H1 (cell line): ENCODE data around the gene ZBTB47. TPM values are rescaled to one million over a fixed set of nuclear protein-coding genes. Genes with fewer than 3 reads are reported as not detected.

Source experiments
- CTCF ChIA-PET: fragments of 300-600 bp; sonication (Branson Sonifier 250); formaldehyde crosslinking; loops from one replicate; lab custom pipeline; 2021; ENCODE audit not compliant: partially characterized antibody; lab: Charles Lee
- POLR2A ChIA-PET: fragments of 300-600 bp; sonication (Branson Sonifier 250); formaldehyde crosslinking; loops from one replicate; lab custom pipeline; 2021; ENCODE audit warnings: inconsistent platforms; ENCODE audit not compliant: partially characterized antibody; lab: Charles Lee
- DNase-seq, 2 experiments: peaks; one replicate each; pipeline versions ENCODE4 v3.0.0 to v3.0.0-alpha.2; 2010 to 2022; ENCODE audit warnings: low spot score in 2 of 2, low read depth in 1 of 2, mixed read lengths in 1 of 2
- FAIRE-seq: peaks from 2 replicates; lab custom pipeline; 2011; peaks lifted over from hg19 to GRCh38; lab: Jason Lieb, UNC
- H2AFZ ChIP-seq: 2 replicates; pipeline ENCODE4 v1.8.1; 2012; ENCODE audit warnings: low read length, inconsistent platforms
- H2AK5ac ChIP-seq: 2 replicates; pipeline ENCODE4 v1.6.1; 2013; ENCODE audit warnings: low read depth, low read length
- H2BK120ac ChIP-seq: replicated peaks from 2 replicates; pipeline ENCODE3; 2013; ENCODE audit warnings: low read depth, low read length, inconsistent platforms
- H2BK12ac ChIP-seq: 2 replicates; pipeline ENCODE4 v1.6.1; 2013; ENCODE audit warnings: low read depth, low read length
- H2BK15ac ChIP-seq: 2 replicates; pipeline ENCODE4 v1.6.1; 2013; ENCODE audit warnings: low read length
- H2BK20ac ChIP-seq: 2 replicates; pipeline ENCODE4 v1.6.1; 2013; ENCODE audit warnings: low read length
- H2BK5ac ChIP-seq: 2 replicates; pipeline ENCODE4 v1.6.1; 2013; ENCODE audit warnings: low read depth, low read length
- H3K14ac ChIP-seq: 2 replicates; pipeline ENCODE4 v1.6.1; 2013; ENCODE audit warnings: inconsistent platforms; ENCODE audit not compliant: insufficient read length
- H3K18ac ChIP-seq: 2 replicates; pipeline ENCODE4 v1.6.1; 2013; ENCODE audit warnings: low read length; ENCODE audit errors: extremely low read depth
- H3K23ac ChIP-seq: 2 replicates; pipeline ENCODE4 v1.6.1; 2013; ENCODE audit warnings: inconsistent platforms; ENCODE audit not compliant: insufficient read length
- H3K23me2 ChIP-seq: 2 replicates; pipeline ENCODE4 v1.6.1; 2013; ENCODE audit warnings: low read depth, low read length
- H3K27ac ChIP-seq: 2 replicates; pipeline ENCODE4 v1.6.1; 2011; ENCODE audit warnings: low read depth, low read length, inconsistent platforms
- H3K27me3 ChIP-seq, 4 experiments: replicated peaks in 1 of 4; 1 replicate in 1 of 4; 2 replicates in 3 of 4; pipeline versions ENCODE4 v1.6.1 to v1.8.1; 2011 to 2013; ENCODE audit warnings: low read length in 3 of 4, mild to moderate bottlenecking in 3 of 4, inconsistent platforms in 2 of 4, mixed read lengths in 2 of 4, moderate library complexity in 1 of 4; ENCODE audit not compliant: control insufficient read depth in 3 of 4, insufficient read depth in 3 of 4; ENCODE audit errors: extremely low read depth in 1 of 4
- H3K36me3 ChIP-seq, 4 experiments: 2 replicates each; pipeline versions ENCODE4 v1.6.1 to v1.8.1; 2011 to 2013; ENCODE audit warnings: mild to moderate bottlenecking in 4 of 4, low read length in 3 of 4, moderate library complexity in 2 of 4, control low read depth in 1 of 4, inconsistent platforms in 1 of 4; ENCODE audit not compliant: insufficient read depth in 4 of 4, control insufficient read depth in 2 of 4
- H3K4ac ChIP-seq: replicated peaks from 2 replicates; pipeline ENCODE3; 2013; ENCODE audit warnings: low read length, low read depth, mixed read lengths, inconsistent platforms; ENCODE audit not compliant: insufficient read length
- H3K4me1 ChIP-seq, 4 experiments: replicated peaks in 1 of 4; 1 replicate in 1 of 4; 2 replicates in 3 of 4; pipeline versions ENCODE4 v1.6.1 to v1.8.1; 2011 to 2013; ENCODE audit warnings: low read length in 3 of 4, inconsistent platforms in 2 of 4, mixed read lengths in 1 of 4; ENCODE audit not compliant: insufficient read depth in 4 of 4, control insufficient read depth in 3 of 4
- H3K4me2 ChIP-seq, 2 experiments: 2 replicates each; pipeline versions ENCODE4 v1.6.1 to v1.8.1; 2011 to 2013; ENCODE audit warnings: low read depth in 2 of 2, low read length in 2 of 2, control low read depth in 1 of 2, inconsistent platforms in 1 of 2, mild to moderate bottlenecking in 1 of 2; ENCODE audit not compliant: insufficient read depth in 1 of 2
- H3K4me3 ChIP-seq, 4 experiments: fragments of 200-600, 300-600 bp in 1 of 4; sonication (generic), shearing (Covaris generic), sonication (Bioruptor Twin) in 1 of 4; 2 replicates each; pipeline versions ENCODE4 v1.5.1 to v1.8.1; 2011 to 2016; ENCODE audit warnings: low read length in 4 of 4, low read depth in 3 of 4, control low read depth in 2 of 4, inconsistent platforms in 2 of 4, mild to moderate bottlenecking in 2 of 4, mixed read lengths in 1 of 4, moderate library complexity in 1 of 4; ENCODE audit not compliant: insufficient read depth in 2 of 4; ENCODE audit errors: extremely low read depth in 1 of 4
- H3K56ac ChIP-seq: replicated peaks from 2 replicates; pipeline ENCODE3; 2013; ENCODE audit warnings: low read depth, mild to moderate bottlenecking, mixed read lengths, low read length, inconsistent platforms; ENCODE audit not compliant: insufficient read length
- H3K79me1 ChIP-seq: 2 replicates; pipeline ENCODE4 v1.6.1; 2013; ENCODE audit warnings: low read depth, low read length, control low read depth
- H3K79me2 ChIP-seq, 2 experiments: 2 replicates each; pipeline versions ENCODE4 v1.6.1 to v1.8.1; 2012 to 2013; ENCODE audit warnings: low read length in 2 of 2, mild to moderate bottlenecking in 2 of 2, inconsistent platforms in 1 of 2; ENCODE audit not compliant: insufficient read depth in 2 of 2, control insufficient read depth in 1 of 2
- H3K9ac ChIP-seq, 4 experiments: replicated peaks in 1 of 4; 1 replicate in 1 of 4; 2 replicates in 3 of 4; pipeline versions ENCODE4 v1.6.1 to v1.8.1; 2011 to 2013; ENCODE audit warnings: low read depth in 3 of 4, low read length in 3 of 4, control low read depth in 2 of 4, mild to moderate bottlenecking in 2 of 4, moderate library complexity in 2 of 4, inconsistent platforms in 1 of 4; ENCODE audit errors: extremely low read depth in 1 of 4
- H3K9me3 ChIP-seq, 2 experiments: 2 replicates each; pipeline versions ENCODE4 v1.6.1 to v1.8.1; 2012 to 2013; ENCODE audit warnings: mild to moderate bottlenecking in 2 of 2, moderate library complexity in 2 of 2, control low read depth in 1 of 2, inconsistent platforms in 1 of 2, low read depth in 1 of 2, low read length in 1 of 2, mixed read lengths in 1 of 2; ENCODE audit not compliant: insufficient read depth in 2 of 2
- H4K20me1 ChIP-seq, 2 experiments: replicated peaks in 1 of 2; 2 replicates each; pipeline versions ENCODE3 to v1.8.1; 2011 to 2013; ENCODE audit warnings: inconsistent platforms in 2 of 2, low read length in 2 of 2, mild to moderate bottlenecking in 1 of 2; ENCODE audit not compliant: insufficient read depth in 2 of 2, control insufficient read depth in 1 of 2
- H4K5ac ChIP-seq: 2 replicates; pipeline ENCODE4 v1.6.1; 2013; ENCODE audit warnings: low read length, low read depth, mixed read lengths, inconsistent platforms; ENCODE audit not compliant: insufficient read length
- H4K8ac ChIP-seq: 2 replicates; pipeline ENCODE4 v1.8.0; 2013; ENCODE audit warnings: mild to moderate bottlenecking, moderate library complexity, low read length, inconsistent platforms; ENCODE audit not compliant: insufficient read depth; ENCODE audit errors: extremely low read depth
- H4K91ac ChIP-seq: replicated peaks from 2 replicates; pipeline ENCODE3; 2013; ENCODE audit warnings: low read length, mixed read lengths, inconsistent platforms; ENCODE audit not compliant: insufficient read length
- CHD1 ChIP-seq: IDR thresholded peaks from 2 replicates; pipeline ENCODE4 v1.6.1; 2012; ENCODE audit warnings: low read depth, low read length, improper control_type of control experiment
- NRF1 ChIP-seq: IDR thresholded peaks from 2 replicates; pipeline ENCODE4 v1.6.1; 2011; ENCODE audit warnings: mild to moderate bottlenecking, low read depth, low read length, improper control_type of control experiment
- YY1 ChIP-seq: IDR thresholded peaks from 2 replicates; pipeline ENCODE4 v1.6.1; 2011; ENCODE audit warnings: low read depth, mild to moderate bottlenecking, low read length
- WGBS, 2 experiments: shearing (Covaris generic) in 1 of 2; methylation state at CpG; one replicate each; pipeline versions ENCODE4 v1.1.6 to v1.1.7; 2013 to 2015; ENCODE audit warnings: low lambda C conversion rate in 2 of 2, mixed read lengths in 2 of 2, inconsistent platforms in 1 of 2, low coverage in 1 of 2, missing lambda C conversion rate in 1 of 2; ENCODE audit not compliant: insufficient replicate concordance in 2 of 2, insufficient coverage in 1 of 2, insufficient read length in 1 of 2; ENCODE audit errors: extremely low coverage in 1 of 2, missing lambda C conversion rate in 1 of 2; 5-methylcytosine and 5-hydroxymethylcytosine counted together
- polyA plus RNA-seq, 7 experiments: library from polyadenylated mRNA; depleted of rRNA in 3 of 7; stranded (reverse) in 5 of 7; unstranded in 2 of 7; fragments of >200 nt in 5 of 7; fragments of 200-250 nt in 2 of 7; gene quantifications; 1 replicate in 5 of 7; 2 replicates in 1 of 7; 4 replicates in 1 of 7; pipeline versions ENCODE4 v1.2.1 to v1.2.3, GENCODE V29; 2011 to 2013; ENCODE audit warnings: missing spikeins in 2 of 7, mixed read lengths in 2 of 7
- total RNA-seq: library from RNA; stranded (reverse); fragmentation: NEBNext Ultra II Directional; extraction: Animal tissue kit (Norgen Biotek cat#: 25700); gene quantifications from 2 replicates; pipeline ENCODE4 v1.2.1, GENCODE V29; 2021

Gene ZBTB47
- total and polyA plus RNA-seq, 2 of the 8 experiments (the other 6 are each of a cell fraction or from before 2014, with no cell fraction given) = 2.8 to 4.1 TPM

- Histone ChIP-seq H3K18ac (no peak overlapping the region), H2BK5ac (no peak overlapping the region), H3K36me3 (no peaks in the 10 kb centered on the region), H3K23me2 (no peaks in the 10 kb centered on the region), H3K9me3 (peaks cover 0 to 5% of the 10 kb centered on the region in 2 experiments; a peak in 2 of 4 replicates), H3K4ac (no peak overlapping the region), H4K5ac (no peak overlapping the region), H2AK5ac (no peak overlapping the region), H3K4me1 (no peaks in the 10 kb centered on the region), H3K23ac (no peak overlapping the region), H2BK12ac (no peak overlapping the region), H2BK120ac (no peak overlapping the region), H3K9ac (no peak overlapping the region), H3K79me1 (no peaks in the 10 kb centered on the region), H3K27ac (no peak overlapping the region), H4K20me1 (no peaks in the 10 kb centered on the region), H3K27me3 (no peaks in the 10 kb centered on the region; a peak in 1 of 7 replicates), H4K91ac (no peak overlapping the region), H2AFZ (no peak overlapping the region), H3K79me2 (no peaks in the 10 kb centered on the region), H2BK15ac (no peak overlapping the region), H3K14ac (no peak overlapping the region), H4K8ac (no peak overlapping the region; the same call in 1 of the 2 replicates), H2BK20ac (no peak overlapping the region), H3K56ac (no peak overlapping the region), H3K4me3 (no peak overlapping the region), H3K4me2 (no peak overlapping the region)
- POLR2A ChIA-PET = interaction anchor here (0.6 kb wide), 2 partner anchors 9 to 26 kb away, joined by 3 read pairs; no protein-coding TSS in a partner anchor
- no peak for TF ChIP-seq NRF1
- no peak for TF ChIP-seq CHD1
- TF ChIP-seq YY1 = no peak
- DNase-seq (no peak), FAIRE-seq (no peak)
- WGBS, 2 experiments = 82% methylated on average over 2 of the region's 2 CpGs; no CpG with 5 or more reads in 1 of the 2 experiments
- CTCF ChIA-PET = interaction anchor here (2.3 kb wide), 1 partner anchor 73 kb away, joined by 4 read pairs; no protein-coding TSS in a partner anchor
These were observed 24.9 kb downstream of the ZBTB47 start for GRCh38 chr3:42678447-42678846.
